ENCODE data around the gene CADPS. TPM values are rescaled to one million over a fixed set of nuclear protein-coding genes. Genes with fewer than 3 reads are reported as not detected.

CADPS gene
- total and polyA plus RNA-seq, 4 donors = 0.13 to 3.6 (median 0.49) TPM

GRCh38 chr3:62727536-62727935 is 147.7 kb downstream of the CADPS start:
- peaks cover 0 to 5% (median 0%) of the 10 kb centered on the region in 5 donors for H3K4me1 ChIP-seq (ENCODE audit: control insufficient read depth in 5 of 5, insufficient read depth in 5 of 5, low read length in 5 of 5)
- no peak for TF ChIP-seq CTCF (IDR thresholded peaks at IDR 0.05; ENCODE audit: control extremely low read depth, extremely low read depth)
- 89 to 97% methylated on average over 1 of the region's 1 CpG for WGBS, 2 donors
- H3K36me3 ChIP-seq (ENCODE audit: control insufficient read depth in 4 of 4, insufficient read depth in 4 of 4, low read length in 4 of 4) = no peaks in the 10 kb centered on the region
- H3K4me3 ChIP-seq = no peak overlapping the region
- no peak overlapping the region for H3K27ac ChIP-seq (ENCODE audit: low read depth in 1 of 2, low read length in 1 of 2)
- ATAC-seq (ENCODE audit: insufficient read depth, low FRiP score) (no peak), DNase-seq (no peak)
- no peaks in the 10 kb centered on the region for H3K9me3 ChIP-seq (ENCODE audit: control insufficient read depth in 4 of 4, insufficient read depth in 3 of 4, low read length in 3 of 4)
- no peak overlapping the region for H3K9ac ChIP-seq (ENCODE audit: insufficient read depth in 1 of 2, low read length in 2 of 2)
- H3K27me3 ChIP-seq (ENCODE audit: control insufficient read depth in 3 of 3, insufficient read depth in 3 of 3, low read length in 2 of 3) = peaks cover 0 to 7% (median 0%) of the 10 kb centered on the region in 3 donors

- H3K9ac ChIP-seq (ENCODE audit: insufficient read depth in 1 of 2, low read length in 2 of 2) = no peak overlapping the region
- ATAC-seq (ENCODE audit: insufficient read depth, low FRiP score) (no peak), DNase-seq (no peak)
- H3K36me3 ChIP-seq (ENCODE audit: control insufficient read depth in 4 of 4, insufficient read depth in 4 of 4, low read length in 4 of 4) = no peaks in the 10 kb centered on the region
- H3K9me3 ChIP-seq (ENCODE audit: control insufficient read depth in 4 of 4, insufficient read depth in 3 of 4, low read length in 3 of 4) = no peaks in the 10 kb centered on the region
- peaks cover 0 to 5% (median 0%) of the 10 kb centered on the region in 5 donors for H3K4me1 ChIP-seq (ENCODE audit: control insufficient read depth in 5 of 5, insufficient read depth in 5 of 5, low read length in 5 of 5)
- H3K27me3 ChIP-seq (ENCODE audit: control insufficient read depth in 3 of 3, insufficient read depth in 3 of 3, low read length in 2 of 3) = peaks cover 0 to 7% (median 0%) of the 10 kb centered on the region in 3 donors
- no peak overlapping the region for H3K27ac ChIP-seq (ENCODE audit: low read depth in 1 of 2, low read length in 1 of 2)
- no peak overlapping the region for H3K4me3 ChIP-seq
- no peak for TF ChIP-seq CTCF (IDR thresholded peaks at IDR 0.05; ENCODE audit: control extremely low read depth, extremely low read depth)
- 81 to 87% methylated on average over 4 of the region's 4 CpGs for WGBS, 2 donors
Measured at GRCh38 chr3:62724503-62724902, 150.7 kb downstream of the CADPS start.

GRCh38 chr3:62723914-62724217 is 151.3 kb downstream of the CADPS start:
- Histone ChIP-seq H3K4me3 (no peak overlapping the region), H3K9me3 (ENCODE audit: control insufficient read depth in 4 of 4, insufficient read depth in 3 of 4, low read length in 3 of 4) (no peaks in the 10 kb centered on the region), H3K27ac (ENCODE audit: low read depth in 1 of 2, low read length in 1 of 2) (no peak overlapping the region), H3K27me3 (ENCODE audit: control insufficient read depth in 3 of 3, insufficient read depth in 3 of 3, low read length in 2 of 3) (peaks cover 0 to 7% (median 0%) of the 10 kb centered on the region in 3 donors), H3K4me1 (ENCODE audit: control insufficient read depth in 5 of 5, insufficient read depth in 5 of 5, low read length in 5 of 5) (peaks cover 0 to 2% (median 0%) of the 10 kb centered on the region in 5 donors), H3K36me3 (ENCODE audit: control insufficient read depth in 4 of 4, insufficient read depth in 4 of 4, low read length in 4 of 4) (no peaks in the 10 kb centered on the region), H3K9ac (ENCODE audit: insufficient read depth in 1 of 2, low read length in 2 of 2) (no peak overlapping the region)
- ATAC-seq (ENCODE audit: insufficient read depth, low FRiP score) = no peak
- TF ChIP-seq CTCF (IDR thresholded peaks at IDR 0.05; ENCODE audit: control extremely low read depth, extremely low read depth) = no peak
- no peak for DNase-seq
- WGBS, 2 donors = 61 to 76% methylated on average over 1 of the region's 1 CpG

Measured in lung (tissue), 12 donors.